ENCODE results near the gene RPS6KA4. TPM values are rescaled to one million over a fixed set of nuclear protein-coding genes. Genes with fewer than 3 reads are reported as not detected.
A peak's percentile ranks its signal among the peaks of the same experiment; 100 is the strongest.

Gene RPS6KA4
- total RNA-seq, 6 donors from 2014 or later, result 16.3 to 93.2 (median 46.7) TPM

GRCh38 chr11:64395545-64396078, 36.6 kb downstream of the RPS6KA4 start:
- H3K9me3 ChIP-seq, result no peaks in the 10 kb centered on the region
- peak in 1 of 2 donors; percentile 25 for DNase-seq
- H3K4me3 ChIP-seq, result no peak overlapping the region
- peaks cover 6 to 14% (median 7%) of the 10 kb centered on the region in 4 donors for H3K4me1 ChIP-seq
- no peaks in the 10 kb centered on the region for H3K36me3 ChIP-seq
- H3K27ac ChIP-seq, result no peak overlapping the region
- no peaks in the 10 kb centered on the region for H3K27me3 ChIP-seq
- TF ChIP-seq EP300 (IDR thresholded peaks at IDR 0.05), result no peak
- TF ChIP-seq POLR2AphosphoS5 (IDR thresholded peaks at IDR 0.05), result no peak
- no peak for TF ChIP-seq POLR2A (IDR thresholded peaks at IDR 0.05)
- no peak for TF ChIP-seq CTCF (IDR thresholded peaks at IDR 0.05)
- peak in 1 of 2 donors; percentile 57 for ATAC-seq (ENCODE audit: low FRiP score in 2 of 2)
- 50 to 68% methylated on average over 13 of the region's 13 CpGs for WGBS, 2 donors

DNA sequence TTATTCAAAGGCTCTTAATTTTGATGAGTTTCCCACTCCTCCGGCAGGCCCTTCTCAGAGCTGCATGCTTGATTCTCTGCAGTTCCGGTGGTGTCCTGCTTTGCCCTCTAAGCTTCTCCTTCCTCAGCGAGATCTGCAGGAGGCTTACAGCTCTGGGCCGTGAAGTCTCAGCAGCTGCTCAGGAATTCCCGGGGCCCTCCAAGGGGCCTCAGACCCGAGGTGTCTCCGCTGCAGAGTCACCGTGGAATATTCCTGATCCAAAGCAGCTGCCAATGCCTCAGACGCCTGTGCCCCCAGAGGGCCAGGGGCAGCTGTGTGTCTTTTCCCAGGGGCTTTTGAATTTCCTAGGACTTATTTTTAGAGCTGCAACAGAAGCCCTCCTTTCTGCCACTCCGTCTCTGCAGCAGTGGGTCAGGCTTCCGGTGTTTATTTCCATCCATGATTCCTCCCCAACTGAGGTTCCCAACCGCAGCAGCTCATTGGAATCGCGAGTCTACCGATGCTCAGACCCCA, 37.2 kb downstream of the RPS6KA4 start:
- DNase-seq (no peak), ATAC-seq (ENCODE audit: low FRiP score in 2 of 2) (peak in 1 of 2 donors; percentile 14)
- peaks cover 6 to 14% (median 7%) of the 10 kb centered on the region in 4 donors for H3K4me1 ChIP-seq
- 15 to 19% methylated on average over 14 to 15 of the region's 15 CpGs for WGBS, 2 donors
- H3K27me3 ChIP-seq, result no peaks in the 10 kb centered on the region
- TF ChIP-seq POLR2A (IDR thresholded peaks at IDR 0.05), result no peak
- TF ChIP-seq POLR2AphosphoS5 (IDR thresholded peaks at IDR 0.05), result no peak
- TF ChIP-seq EP300 (IDR thresholded peaks at IDR 0.05), result no peak
- no peak for TF ChIP-seq CTCF (IDR thresholded peaks at IDR 0.05)
- H3K36me3 ChIP-seq, result no peaks in the 10 kb centered on the region
- no peak overlapping the region for H3K4me3 ChIP-seq
- no peaks in the 10 kb centered on the region for H3K9me3 ChIP-seq
- no peak overlapping the region for H3K27ac ChIP-seq

DNA sequence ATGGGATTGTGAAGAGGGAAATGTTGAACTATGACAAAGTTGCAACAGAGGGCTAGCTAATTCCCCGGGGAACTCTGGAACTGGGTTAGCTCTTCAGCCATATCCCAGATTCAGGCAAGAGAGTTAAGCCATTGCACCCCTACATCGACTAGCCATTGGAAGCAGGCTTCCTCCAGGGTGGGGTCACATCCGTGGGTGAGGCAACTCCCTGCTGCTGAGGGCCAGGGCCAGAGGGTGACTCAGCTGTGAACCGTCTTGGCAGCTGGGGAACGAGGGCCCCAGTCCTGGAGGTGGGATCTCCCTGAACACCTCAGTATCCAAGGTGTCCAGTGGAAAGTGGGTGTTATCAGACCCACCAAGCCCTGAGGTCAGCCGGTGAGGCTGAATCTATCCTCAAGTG, 41.1 kb downstream of the RPS6KA4 start:
- Histone ChIP-seq H3K4me3 (no peak overlapping the region), H3K9me3 (no peaks in the 10 kb centered on the region), H3K36me3 (no peaks in the 10 kb centered on the region), H3K27ac (no peak overlapping the region), H3K4me1 (peaks cover 6 to 14% (median 7%) of the 10 kb centered on the region in 4 donors), H3K27me3 (no peaks in the 10 kb centered on the region)
- WGBS, 2 donors, result 51 to 74% methylated on average over 2 to 6 of the region's 6 CpGs
- TF ChIP-seq EP300 (IDR thresholded peaks at IDR 0.05) (no peak), CTCF (IDR thresholded peaks at IDR 0.05) (no peak), POLR2A (IDR thresholded peaks at IDR 0.05) (no peak), POLR2AphosphoS5 (IDR thresholded peaks at IDR 0.05) (no peak)
- ATAC-seq (ENCODE audit: low FRiP score in 2 of 2), result peak; percentile 7 to 74
- no peak for DNase-seq

DNA sequence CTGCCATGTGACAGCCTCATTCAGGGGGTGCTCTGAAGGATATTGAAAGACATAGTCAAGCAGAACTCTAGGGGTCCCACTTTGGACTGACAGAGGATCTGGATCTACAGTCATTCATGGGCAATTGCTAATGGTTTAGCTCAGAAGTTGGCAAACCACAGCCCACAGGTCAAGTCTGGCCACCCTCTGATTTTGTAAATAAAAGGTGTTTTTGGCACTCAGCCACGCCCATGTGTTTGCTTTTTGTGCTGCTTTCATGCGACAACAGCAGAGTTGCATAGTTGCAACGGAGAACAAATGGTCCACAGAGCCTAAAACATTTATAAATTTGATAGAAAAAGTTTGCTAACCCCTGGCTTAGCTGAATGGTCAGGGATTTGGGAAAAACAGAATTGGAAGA, 41.7 kb downstream of the RPS6KA4 start:
- H3K4me3 ChIP-seq, result no peak overlapping the region
- no peaks in the 10 kb centered on the region for H3K9me3 ChIP-seq
- H3K27ac ChIP-seq, result no peak overlapping the region
- H3K4me1 ChIP-seq, result peaks cover 3 to 14% (median 6%) of the 10 kb centered on the region in 4 donors
- 70 to 79% methylated on average over 3 of the region's 3 CpGs for WGBS, 2 donors
- TF ChIP-seq CTCF (IDR thresholded peaks at IDR 0.05) (no peak), POLR2A (IDR thresholded peaks at IDR 0.05) (no peak), EP300 (IDR thresholded peaks at IDR 0.05) (no peak), POLR2AphosphoS5 (IDR thresholded peaks at IDR 0.05) (no peak)
- ATAC-seq (ENCODE audit: low FRiP score in 2 of 2), result no peak
- H3K27me3 ChIP-seq, result no peaks in the 10 kb centered on the region
- no peak for DNase-seq
- no peaks in the 10 kb centered on the region for H3K36me3 ChIP-seq

- TF ChIP-seq CTCF (IDR thresholded peaks at IDR 0.05), result no peak
- TF ChIP-seq EP300 (IDR thresholded peaks at IDR 0.05), result no peak
- no peak for TF ChIP-seq POLR2A (IDR thresholded peaks at IDR 0.05)
- TF ChIP-seq POLR2AphosphoS5 (IDR thresholded peaks at IDR 0.05), result no peak
- Histone ChIP-seq H3K27me3 (no peaks in the 10 kb centered on the region), H3K27ac (no peak overlapping the region), H3K4me3 (no peak overlapping the region), H3K9me3 (no peaks in the 10 kb centered on the region), H3K4me1 (peaks cover 0 to 4% (median 0%) of the 10 kb centered on the region in 4 donors), H3K36me3 (no peaks in the 10 kb centered on the region)
- 92 to 95% methylated on average over 7 of the region's 7 CpGs for WGBS, 2 donors
- DNase-seq (no peak), ATAC-seq (ENCODE audit: low FRiP score in 2 of 2) (no peak)
Observed at GRCh38 chr11:64401775-64402174, 42.8 kb downstream of the RPS6KA4 start.
